ENCODE results near the gene KDM5B.

GRCh38 chr1:202815120-202815519, 6.9 kb upstream of the KDM5B start:
- TF ChIP-seq REST (IDR thresholded peaks at IDR 0.05; ENCODE audit: insufficient read depth in 1 of 2, low read depth in 2 of 2, low read length in 1 of 2) (no peak), POLR2AphosphoS5 (IDR thresholded peaks at IDR 0.05; ENCODE audit: low read depth, low read length) (no peak), CTCF (IDR thresholded peaks at IDR 0.05) (no peak), TCF7L2 (IDR thresholded peaks at IDR 0.05; ENCODE audit: low read depth, low read length) (no peak)

All from Panc1 (cell line).